GM21367 (cell line): ENCODE results near the gene TOP2B.

Experiments
- ATAC-seq: cut with Tn5 transposase; IDR thresholded peaks from one replicate; pipeline ENCODE4 v1.9.1; 2021; ENCODE audit not compliant: unreplicated experiment

TOP2B gene

GRCh38 chr3:25673738-25674298 is 9.1 kb upstream of the TOP2B start:
- no peak for ATAC-seq

- peak; percentile 29 for ATAC-seq
Measured at GRCh38 chr3:25665315-25666280, 891 bp upstream of the TOP2B start.

GRCh38 chr3:25663869-25664811 is 567 bp downstream of the TOP2B start:
- peak; percentile 21 for ATAC-seq

DNA sequence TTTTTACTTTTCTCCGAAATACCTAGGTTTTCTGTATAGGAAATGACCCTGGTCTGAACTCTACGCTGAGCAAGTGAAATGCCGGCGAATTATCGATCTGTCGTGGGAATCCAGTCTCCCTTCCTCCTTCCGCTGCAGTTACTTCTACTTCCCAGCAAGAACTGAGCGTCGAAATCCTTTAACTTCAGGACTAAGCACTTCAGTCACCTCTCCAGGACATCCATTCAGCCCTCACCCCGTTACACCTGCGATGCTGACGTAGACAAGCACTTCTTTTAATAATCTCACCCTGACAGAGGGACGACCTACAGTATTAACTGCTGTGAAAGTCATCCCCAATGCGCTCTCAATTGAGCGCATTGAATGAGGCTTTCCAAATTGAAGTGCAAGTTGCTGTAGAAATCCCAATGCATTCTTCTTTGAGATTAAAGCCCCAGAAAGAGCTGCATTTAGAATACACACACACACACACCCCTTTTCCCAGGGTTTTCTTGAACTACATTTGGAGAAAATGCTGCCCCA is 1.3 kb downstream of the TOP2B start:
- ATAC-seq: no peak

- ATAC-seq: no peak
Measured at GRCh38 chr3:25662736-25663320, 1.9 kb downstream of the TOP2B start.

DNA sequence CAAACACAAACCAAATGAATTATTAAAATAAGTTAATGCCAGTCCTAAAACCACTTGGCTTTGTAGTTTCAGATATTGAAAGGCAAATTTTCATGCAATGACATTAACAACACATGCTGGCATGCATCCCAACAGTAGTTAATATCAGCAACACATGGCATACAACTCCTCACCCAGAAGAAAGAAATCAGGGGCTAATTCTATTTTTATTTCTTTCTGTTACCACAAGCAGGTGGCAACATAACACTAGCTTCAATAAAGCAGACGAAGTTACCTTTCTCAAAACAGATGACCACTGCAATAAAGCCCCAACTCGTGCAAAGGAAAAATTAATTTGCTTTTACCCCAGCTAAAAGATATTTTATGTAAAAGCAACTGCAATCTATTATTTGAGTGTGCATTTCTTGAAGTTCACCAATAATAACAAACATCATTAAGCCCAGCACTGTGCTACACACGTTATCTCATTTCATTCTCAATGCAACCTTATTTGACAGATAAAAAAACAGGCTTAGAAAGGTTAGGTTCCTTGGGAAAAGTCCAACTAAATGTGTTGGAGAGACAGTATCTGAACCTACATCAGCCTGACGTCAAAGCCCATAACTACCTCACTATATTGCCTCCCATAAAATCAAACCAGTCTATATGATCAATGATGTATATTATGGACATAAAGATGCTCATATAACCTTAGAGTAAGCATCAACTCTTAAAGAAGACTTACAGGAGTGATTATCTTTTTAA is 2.8 kb downstream of the TOP2B start:
- ATAC-seq: no peak

- no peak for ATAC-seq
Measured at GRCh38 chr3:25658836-25659235, 5.9 kb downstream of the TOP2B start.

GRCh38 chr3:25657293-25657692 is 7.4 kb downstream of the TOP2B start:
- ATAC-seq: no peak

DNA sequence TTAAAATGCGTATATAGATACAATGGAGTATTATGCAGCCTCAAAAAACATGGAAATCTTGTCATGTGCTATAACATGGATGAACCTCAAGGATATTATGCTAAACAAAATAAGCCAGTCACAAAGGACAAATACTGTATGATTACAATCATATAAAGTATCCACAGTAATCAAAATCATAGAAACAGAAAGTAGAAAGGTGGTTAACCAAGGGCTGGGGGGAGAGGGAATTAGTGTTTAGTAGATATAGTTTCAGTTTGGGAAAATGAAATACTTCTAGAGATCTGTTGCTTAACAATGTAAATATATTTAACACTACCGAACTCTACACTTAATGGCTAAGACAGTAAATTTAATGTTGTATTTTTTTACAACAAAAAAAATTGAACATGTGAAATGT is 9.0 kb downstream of the TOP2B start:
- ATAC-seq: no peak

DNA sequence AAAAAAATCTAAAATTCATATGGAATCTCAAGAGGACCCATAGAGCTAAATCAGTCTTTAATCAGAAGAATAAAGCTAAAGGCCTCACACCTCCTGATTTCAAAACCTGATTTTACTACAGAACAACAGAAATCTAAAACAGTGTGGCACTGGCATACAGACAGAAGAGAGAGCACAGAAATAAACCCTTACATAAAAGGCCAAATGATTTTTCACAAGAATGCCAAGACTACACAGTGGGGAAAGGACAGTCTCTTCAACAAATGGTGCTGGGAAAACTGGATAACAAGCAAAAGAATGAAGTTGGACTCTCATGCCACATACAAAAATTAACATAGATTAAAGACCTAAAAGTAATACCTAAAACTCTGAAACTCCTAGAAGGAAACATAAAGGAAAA is 10.1 kb downstream of the TOP2B start:
- ATAC-seq: no peak

- ATAC-seq: no peak
Measured at GRCh38 chr3:25653322-25653721, 11.4 kb downstream of the TOP2B start.

DNA sequence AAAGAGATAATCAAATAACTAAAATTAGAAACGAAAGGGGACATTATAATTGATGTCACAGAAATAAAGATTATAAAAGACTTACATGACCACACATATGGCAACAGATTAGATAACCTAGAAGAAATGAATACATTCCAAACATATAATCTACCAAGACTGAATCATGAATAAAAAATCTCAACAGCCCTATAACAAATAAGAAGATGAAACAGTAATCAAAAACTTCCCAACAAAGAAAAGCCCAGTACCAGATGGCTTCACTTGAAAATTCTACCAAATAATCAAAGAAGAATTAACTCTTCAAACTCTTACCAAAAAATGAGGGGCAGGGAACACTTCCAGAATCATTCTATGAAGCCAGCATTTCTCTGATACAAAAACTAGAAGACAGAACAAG is 11.8 kb downstream of the TOP2B start:
- no peak for ATAC-seq

- ATAC-seq: no peak
Measured at GRCh38 chr3:25648925-25649830, 15.5 kb downstream of the TOP2B start.

DNA sequence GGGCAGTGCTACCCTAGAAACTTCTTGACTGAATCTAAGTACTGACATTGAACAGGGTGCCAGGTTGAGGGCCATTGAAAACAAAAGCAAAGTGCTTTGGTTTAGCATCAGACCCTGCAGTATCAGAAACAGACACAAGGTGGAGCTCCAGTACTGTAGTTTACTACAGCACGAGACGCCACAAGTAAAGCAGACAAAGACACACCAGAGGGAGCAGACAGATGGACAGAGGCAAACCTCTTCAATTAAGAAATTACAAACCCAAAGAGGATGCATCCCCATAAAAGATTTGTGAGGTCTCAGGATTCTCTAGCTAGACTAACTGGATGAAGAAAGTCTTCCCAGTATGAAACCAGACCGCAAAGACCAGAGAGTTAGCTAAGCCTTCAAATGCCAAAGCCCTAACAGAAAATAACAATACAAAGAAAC is 16.6 kb downstream of the TOP2B start:
- ATAC-seq: peak; percentile 95

DNA sequence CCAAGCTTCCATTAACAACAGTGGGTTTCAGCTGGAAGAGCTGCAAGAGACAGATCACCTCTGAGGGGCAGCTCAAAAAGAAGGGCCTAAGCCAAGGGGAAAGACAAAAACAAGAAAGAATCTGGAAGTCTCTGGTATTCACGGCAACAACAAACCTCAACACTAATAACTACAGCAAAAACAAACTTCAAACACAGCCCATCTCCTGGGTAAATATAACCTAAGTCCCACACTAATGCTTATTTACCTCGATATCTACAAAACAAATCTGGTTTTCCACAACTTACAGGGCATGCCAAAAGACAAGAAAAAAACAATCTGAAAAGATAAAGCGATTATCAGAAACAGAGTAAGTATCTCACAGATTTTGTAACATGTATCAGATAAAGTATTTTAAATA is 29.7 kb downstream of the TOP2B start:
- ATAC-seq: no peak

DNA sequence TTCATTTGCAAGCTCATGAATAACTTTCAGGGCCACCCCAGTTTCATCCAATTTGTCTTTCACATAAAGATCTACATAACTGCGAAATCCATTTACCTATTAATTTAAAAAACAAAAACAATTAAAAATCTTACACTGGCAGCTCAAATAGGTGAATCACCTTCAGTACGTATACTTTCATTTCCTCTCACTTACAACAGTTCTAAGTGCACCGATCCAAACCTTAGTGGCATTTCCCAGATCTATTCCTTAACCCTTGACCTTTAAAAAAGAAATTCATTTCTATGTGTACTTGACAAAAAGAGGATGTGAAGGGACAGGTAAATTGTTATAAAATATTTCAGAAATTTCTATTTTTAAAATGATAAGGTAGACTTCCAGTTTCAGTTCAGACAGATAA is 30.8 kb downstream of the TOP2B start:
- ATAC-seq: no peak

DNA sequence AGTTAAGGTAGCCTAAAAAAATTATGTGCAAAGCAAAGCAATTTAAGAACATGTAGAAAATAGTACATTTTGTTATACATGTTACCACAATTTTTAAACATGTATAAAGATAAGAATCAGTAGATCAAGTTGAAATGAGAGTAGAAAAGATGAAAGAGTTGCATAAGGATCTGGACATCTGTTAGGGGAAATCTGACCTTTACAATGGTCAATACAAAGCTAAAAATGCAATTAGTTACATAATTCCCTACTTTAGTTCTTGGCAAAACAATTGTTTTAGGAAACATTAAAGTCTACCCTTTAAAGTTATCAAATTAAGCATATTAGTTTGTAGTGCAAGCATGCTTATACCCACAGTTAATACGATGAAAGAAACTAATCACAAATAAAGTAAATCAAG is 32.7 kb downstream of the TOP2B start:
- ATAC-seq: no peak

DNA sequence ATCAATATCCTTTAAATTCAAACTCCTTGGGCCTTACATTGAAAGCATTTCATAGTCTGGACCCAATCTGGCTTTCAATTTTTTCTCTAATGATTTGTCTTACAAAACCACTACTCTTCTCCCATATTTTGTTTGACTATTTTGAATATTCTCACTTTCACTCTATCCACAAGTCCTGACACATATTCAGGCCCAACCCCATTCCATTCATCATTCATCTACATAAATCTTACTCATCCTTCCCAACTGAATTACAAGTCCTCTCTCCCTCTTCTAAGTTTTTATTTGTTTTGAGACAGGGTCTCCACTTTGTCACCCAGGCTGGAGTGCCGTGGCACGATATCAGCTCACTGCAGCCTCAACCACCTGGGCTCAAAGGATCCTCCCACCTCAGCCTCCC is 43.6 kb downstream of the TOP2B start:
- no peak for ATAC-seq

DNA sequence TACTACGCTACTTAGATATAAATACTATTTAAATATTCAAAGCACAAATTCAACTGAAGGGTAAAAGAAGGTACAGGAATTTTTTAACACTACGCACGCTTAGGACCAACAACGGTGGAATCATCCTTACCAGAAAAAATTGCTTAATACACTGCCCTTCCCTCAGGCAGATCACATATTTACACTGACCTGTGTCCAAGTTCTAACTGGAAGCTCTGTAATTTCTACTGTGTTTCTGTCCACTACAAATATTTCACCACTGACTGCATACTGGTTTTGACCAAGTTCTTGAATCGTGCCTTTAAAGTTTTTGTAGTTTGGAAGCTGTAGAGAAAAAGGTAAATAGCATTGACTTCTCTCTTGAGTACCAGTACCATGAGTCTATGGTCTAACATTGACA is 44.2 kb downstream of the TOP2B start:
- ATAC-seq: no peak
